Lower lobe of right lung (tissue), 2 donors: ENCODE results near the gene CAPN14. TPM values are rescaled to one million over a fixed set of nuclear protein-coding genes. Genes with fewer than 3 reads are reported as not detected.

Source experiments
- ATAC-seq, 2 donors: fragments of 200-7000 bp; cut with Tn5 transposase; one replicate each; pipeline ENCODE4 v1.9.1; 2020 to 2022; ENCODE audit warnings: mild to moderate bottlenecking in 2 of 2, moderate library complexity in 2 of 2
- DNase-seq: peaks from one replicate; pipeline ENCODE4 v3.0.0-alpha.2; 2020
- H3K27ac ChIP-seq: fragments of 200-600 bp; one replicate; pipeline ENCODE4 v1.8.0; 2022
- H3K27me3 ChIP-seq: fragments of 200-600 bp; one replicate; pipeline ENCODE4 v1.8.0; 2022; ENCODE audit warnings: low read depth
- H3K36me3 ChIP-seq: fragments of 200-600 bp; one replicate; pipeline ENCODE4 v1.8.0; 2022; ENCODE audit warnings: mild to moderate bottlenecking
- H3K4me1 ChIP-seq: fragments of 200-600 bp; one replicate; pipeline ENCODE4 v1.8.0; 2022
- H3K4me3 ChIP-seq: fragments of 200-600 bp; one replicate; pipeline ENCODE4 v1.8.0; 2022; ENCODE audit warnings: mild to moderate bottlenecking
- H3K9me3 ChIP-seq: fragments of 200-600 bp; one replicate; pipeline ENCODE4 v1.8.0; 2022
- intact Hi-C: fragments of 100-400 bp; cut with DNase I; formaldehyde crosslinking; loops from one replicate; pipeline ENCODE4 v1.11.0; 2022
- total RNA-seq: library from RNA; stranded (reverse); fragmentation: NEBNext Ultra II Directional; extraction: Animal tissue kit (Norgen Biotek cat#: 25700); gene quantifications from one replicate; pipeline ENCODE4 v1.2.1, GENCODE V29; 2021
- TF ChIP-seq, protein P1 (sequence below): fragments of 200-600 bp; IDR thresholded peaks from one replicate; pipeline ENCODE4 v1.8.0; 2022; ENCODE audit warnings: antibody characterized with exemption, mild to moderate bottlenecking
- donor health status: DM: no; HTN: yes; CAD: no; lungs with severe emphysema.

CAPN14 gene
- total RNA-seq, 1 donor from 2014 or later, result 0.15 TPM

DNA sequence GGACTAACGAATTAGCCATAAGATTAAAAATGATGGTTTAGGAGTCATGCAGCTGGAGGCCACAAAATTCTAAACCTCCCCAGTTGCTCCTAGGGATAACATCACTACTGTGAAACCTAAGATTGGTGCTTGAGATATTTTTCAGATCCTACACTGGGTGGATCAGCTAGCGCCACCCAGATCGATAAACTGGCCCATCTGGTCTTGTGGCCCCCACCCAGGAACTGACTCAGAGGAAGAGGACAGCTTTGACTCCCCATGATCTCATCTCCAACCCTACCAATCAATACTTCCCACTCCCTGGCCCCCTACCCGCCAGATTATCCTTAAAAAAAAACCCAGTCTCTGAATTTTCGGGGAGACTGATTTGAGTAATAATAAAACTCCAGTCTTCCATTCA, 84.5 kb downstream of the CAPN14 start:
- no peak for DNase-seq
- Histone ChIP-seq H3K4me3 (no peak overlapping the region), H3K4me1 (peaks cover 10% of the 10 kb centered on the region), H3K36me3 (no peaks in the 10 kb centered on the region), H3K27me3 (peaks cover 27% of the 10 kb centered on the region), H3K9me3 (no peaks in the 10 kb centered on the region), H3K27ac (no peak overlapping the region)
- intact Hi-C loops, result no loop called here
- TF ChIP-seq, protein P1, sequence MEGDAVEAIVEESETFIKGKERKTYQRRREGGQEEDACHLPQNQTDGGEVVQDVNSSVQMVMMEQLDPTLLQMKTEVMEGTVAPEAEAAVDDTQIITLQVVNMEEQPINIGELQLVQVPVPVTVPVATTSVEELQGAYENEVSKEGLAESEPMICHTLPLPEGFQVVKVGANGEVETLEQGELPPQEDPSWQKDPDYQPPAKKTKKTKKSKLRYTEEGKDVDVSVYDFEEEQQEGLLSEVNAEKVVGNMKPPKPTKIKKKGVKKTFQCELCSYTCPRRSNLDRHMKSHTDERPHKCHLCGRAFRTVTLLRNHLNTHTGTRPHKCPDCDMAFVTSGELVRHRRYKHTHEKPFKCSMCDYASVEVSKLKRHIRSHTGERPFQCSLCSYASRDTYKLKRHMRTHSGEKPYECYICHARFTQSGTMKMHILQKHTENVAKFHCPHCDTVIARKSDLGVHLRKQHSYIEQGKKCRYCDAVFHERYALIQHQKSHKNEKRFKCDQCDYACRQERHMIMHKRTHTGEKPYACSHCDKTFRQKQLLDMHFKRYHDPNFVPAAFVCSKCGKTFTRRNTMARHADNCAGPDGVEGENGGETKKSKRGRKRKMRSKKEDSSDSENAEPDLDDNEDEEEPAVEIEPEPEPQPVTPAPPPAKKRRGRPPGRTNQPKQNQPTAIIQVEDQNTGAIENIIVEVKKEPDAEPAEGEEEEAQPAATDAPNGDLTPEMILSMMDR, result no peak
- no peak for ATAC-seq

DNA sequence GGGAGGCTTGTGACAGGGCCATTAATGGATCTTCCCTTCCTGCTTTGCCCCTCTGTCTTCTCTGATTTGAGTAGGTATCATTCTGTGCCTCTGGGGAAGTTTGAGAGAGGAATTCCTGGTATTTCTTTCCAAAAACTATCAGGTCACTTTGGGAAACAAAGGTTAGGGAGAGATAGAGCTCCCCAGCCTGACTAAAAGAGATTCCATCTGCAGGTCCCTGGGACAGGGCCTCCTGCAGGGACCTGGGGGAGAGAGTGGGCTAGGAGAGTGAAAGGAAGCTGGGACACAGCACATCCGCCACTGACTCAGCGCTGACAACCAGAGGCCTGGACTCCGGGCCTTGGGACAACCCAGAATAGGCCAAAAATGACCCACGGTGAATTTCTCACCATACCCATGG, 85.4 kb downstream of the CAPN14 start:
- no peaks in the 10 kb centered on the region for H3K36me3 ChIP-seq
- peaks cover under 1% of the 10 kb centered on the region for H3K4me1 ChIP-seq
- no peak for ATAC-seq
- no peak overlapping the region for H3K27ac ChIP-seq
- no peaks in the 10 kb centered on the region for H3K9me3 ChIP-seq
- no peak overlapping the region for H3K4me3 ChIP-seq
- TF ChIP-seq, protein P1, result no peak
- H3K27me3 ChIP-seq, result peaks cover 18% of the 10 kb centered on the region
- intact Hi-C loops, result no loop called here
- no peak for DNase-seq

DNA sequence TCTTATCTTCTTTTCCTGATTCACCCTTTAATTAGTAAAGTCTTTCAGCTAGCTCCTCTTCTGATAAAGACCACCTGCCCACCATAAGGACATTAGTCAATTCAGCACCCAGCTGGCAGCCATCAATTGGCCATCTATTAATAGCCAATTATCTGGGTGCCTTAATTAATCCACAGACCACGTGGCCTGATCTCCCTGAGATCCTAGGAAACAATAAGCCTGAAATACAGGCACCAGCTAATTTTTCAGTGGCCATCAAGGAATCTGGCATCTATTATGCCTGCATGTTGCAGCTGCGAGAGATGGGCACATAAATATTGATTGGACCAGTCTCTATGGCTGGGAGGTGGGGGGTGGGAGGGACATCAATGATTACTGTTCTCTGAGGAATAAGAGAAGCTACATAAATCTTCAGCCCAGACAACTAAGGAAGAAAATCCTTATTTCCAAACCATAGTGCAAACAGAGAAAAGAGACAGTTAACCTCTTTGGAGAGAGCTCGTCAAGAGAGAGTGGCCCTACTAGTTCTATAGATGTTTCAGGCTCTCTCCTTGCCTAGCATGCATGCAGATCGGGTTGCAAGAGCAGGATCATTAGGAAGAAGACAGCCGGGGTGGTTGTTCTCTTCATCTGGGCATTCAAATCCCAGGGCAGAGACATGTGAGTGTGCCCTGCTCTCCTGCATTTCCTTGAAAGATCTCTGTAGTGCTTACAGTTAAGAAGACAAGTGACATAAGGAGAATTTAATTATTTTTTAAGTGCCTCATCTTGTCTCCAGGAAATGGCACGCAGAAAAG, 87.7 kb downstream of the CAPN14 start:
- ATAC-seq, result no peak
- Histone ChIP-seq H3K9me3 (no peaks in the 10 kb centered on the region), H3K27me3 (peaks cover 1% of the 10 kb centered on the region), H3K4me1 (no peaks in the 10 kb centered on the region), H3K36me3 (no peaks in the 10 kb centered on the region), H3K27ac (no peak overlapping the region), H3K4me3 (no peak overlapping the region)
- intact Hi-C loops, result no loop called here
- no peak for DNase-seq
- TF ChIP-seq, protein P1, result no peak

DNA sequence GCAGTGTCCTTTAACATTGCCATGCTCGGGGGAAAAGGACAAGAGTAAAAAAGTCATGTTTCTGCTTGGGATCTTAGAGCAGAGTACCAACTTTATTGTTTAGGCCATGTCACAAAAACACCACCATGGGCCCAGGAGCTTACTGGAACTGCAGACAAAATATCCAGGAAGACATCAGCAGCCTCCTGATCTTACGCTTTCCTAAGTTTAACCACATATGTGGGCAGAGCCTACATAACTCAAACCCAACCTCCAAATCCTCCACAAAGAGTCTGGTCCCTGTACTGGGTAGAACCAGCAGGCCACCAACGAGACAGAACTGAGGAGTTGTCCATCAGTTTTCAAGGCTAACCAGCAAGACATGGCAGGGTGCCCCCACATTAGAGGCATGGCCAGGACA, 89.4 kb downstream of the CAPN14 start:
- Histone ChIP-seq H3K4me3 (no peak overlapping the region), H3K4me1 (no peaks in the 10 kb centered on the region), H3K36me3 (no peaks in the 10 kb centered on the region), H3K27ac (no peak overlapping the region), H3K9me3 (no peaks in the 10 kb centered on the region), H3K27me3 (no peaks in the 10 kb centered on the region)
- TF ChIP-seq, protein P1, result no peak
- DNase-seq (no peak), ATAC-seq (no peak)
- intact Hi-C loops, result no loop called here

DNA sequence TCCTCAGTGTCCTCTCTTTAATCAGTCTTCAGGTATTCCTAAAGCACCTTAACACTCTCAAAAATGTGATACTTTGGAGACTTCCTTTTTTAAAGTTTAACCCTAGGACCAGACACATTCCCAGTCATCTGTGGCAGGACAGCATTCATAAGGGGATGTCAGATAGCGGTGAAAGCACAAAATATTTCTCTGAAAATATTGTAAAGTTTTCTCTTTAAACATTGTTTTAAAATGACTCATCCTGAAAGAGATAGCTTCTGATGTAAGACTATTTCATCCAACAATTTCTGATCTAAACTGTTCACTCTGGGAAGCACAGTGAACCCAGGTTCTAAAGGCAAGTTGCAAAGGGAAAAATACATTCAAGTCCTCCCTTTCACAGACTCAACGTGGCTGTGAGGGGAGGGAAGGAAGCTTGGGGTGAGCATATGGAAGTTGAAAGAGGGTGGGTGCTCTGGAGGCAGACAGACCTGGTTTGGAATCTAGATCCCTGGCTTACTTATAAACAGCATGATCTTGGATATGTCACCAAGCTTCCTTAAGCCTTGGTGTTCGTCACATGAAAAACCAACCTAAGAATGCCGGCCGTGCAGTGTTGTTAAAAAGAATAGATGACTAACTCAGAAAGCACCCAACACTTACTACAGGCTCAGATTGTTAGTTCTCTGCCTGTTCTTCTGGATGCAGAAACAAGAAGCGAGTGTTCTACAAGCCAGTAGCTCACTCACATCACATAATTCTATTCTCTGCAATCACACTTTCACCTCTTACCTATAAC, 91.2 kb downstream of the CAPN14 start:
- no peak overlapping the region for H3K27ac ChIP-seq
- no peaks in the 10 kb centered on the region for H3K9me3 ChIP-seq
- H3K36me3 ChIP-seq, result no peaks in the 10 kb centered on the region
- no peaks in the 10 kb centered on the region for H3K4me1 ChIP-seq
- no peak overlapping the region for H3K4me3 ChIP-seq
- ATAC-seq (no peak), DNase-seq (no peak)
- intact Hi-C loops, result no loop called here
- no peaks in the 10 kb centered on the region for H3K27me3 ChIP-seq
- TF ChIP-seq, protein P1, result no peak
